SK-N-SH (cell line): ENCODE measurements around the gene PLCB3. TPM values are rescaled to one million over a fixed set of nuclear protein-coding genes. Genes with fewer than 3 reads are reported as not detected.

Experiments used
- CTCF ChIA-PET: fragments of 300-600, 350-600 bp; formaldehyde crosslinking; extraction: SDS; loops from one replicate; lab custom pipeline; 2021; lab: Yijun Ruan, JAX
- POLR2A ChIA-PET: fragments of 350-600 bp; sonication (Branson Sonifier 250); formaldehyde crosslinking; extraction: SDS; loops from one replicate; lab custom pipeline; 2020; ENCODE audit warnings: antibody characterized with exemption, inconsistent platforms; lab: Yijun Ruan, JAX
- DNase-seq: peaks from one replicate; pipeline ENCODE4 v3.0.0; 2012
- H2AFZ ChIP-seq: fragments of 200-600 bp; sonication (generic); 2 replicates; pipeline ENCODE4 v1.8.1; 2016; ENCODE audit warnings: antibody characterized with exemption, mild to moderate bottlenecking, low read depth
- H3F3A ChIP-seq: fragments of 200-600 bp; sonication (generic); replicated peaks from 2 replicates; pipeline ENCODE3; 2016; ENCODE audit warnings: antibody characterized with exemption, mild to moderate bottlenecking; ENCODE audit not compliant: insufficient read depth
- H3K27ac ChIP-seq, 2 experiments: fragments of 200-500 bp in 1 of 2; fragments of 200-600 bp in 1 of 2; sonication (Bioruptor generic) in 1 of 2; sonication (generic), shearing (Covaris generic) in 1 of 2; 2 replicates each; pipeline versions ENCODE4 v1.5.1 to v1.6.1; 2014 to 2016; ENCODE audit warnings: low read depth in 2 of 2, inconsistent platforms in 1 of 2, low read length in 1 of 2, mild to moderate bottlenecking in 1 of 2, mixed read lengths in 1 of 2
- H3K27me3 ChIP-seq: fragments of 200-600 bp; sonication (generic), shearing (Covaris generic); 2 replicates; pipeline ENCODE4 v1.6.1; 2016; ENCODE audit warnings: mixed run types; ENCODE audit not compliant: insufficient read depth
- H3K36me3 ChIP-seq, 2 experiments: fragments of 200-500 bp in 1 of 2; fragments of 200-600 bp in 1 of 2; sonication (Bioruptor generic) in 1 of 2; sonication (generic) in 1 of 2; replicated peaks in 1 of 2; 2 replicates each; pipeline versions ENCODE3 to v1.5.1; 2014 to 2016; ENCODE audit warnings: low read length in 1 of 2, mild to moderate bottlenecking in 1 of 2; ENCODE audit not compliant: insufficient read depth in 2 of 2, control insufficient read depth in 1 of 2
- H3K4me1 ChIP-seq, 2 experiments: fragments of 200-500 bp in 1 of 2; fragments of 200-600 bp in 1 of 2; sonication (Bioruptor generic) in 1 of 2; sonication (generic), shearing (Covaris generic) in 1 of 2; 2 replicates each; pipeline versions ENCODE4 v1.5.1 to v1.6.1; 2014 to 2016; ENCODE audit warnings: low read depth in 1 of 2, low read length in 1 of 2, mixed run types in 1 of 2; ENCODE audit not compliant: insufficient read depth in 2 of 2, control insufficient read depth in 1 of 2
- H3K4me2 ChIP-seq: fragments of 200-600 bp; sonication (generic), shearing (Covaris generic); 2 replicates; pipeline ENCODE4 v1.6.1; 2017; ENCODE audit warnings: mixed run types
- H3K4me3 ChIP-seq, 2 experiments: fragments of 200-500 bp in 1 of 2; fragments of 200-600 bp in 1 of 2; sonication (Bioruptor generic) in 1 of 2; sonication (generic), shearing (Covaris generic) in 1 of 2; 2 replicates each; pipeline versions ENCODE4 v1.5.1 to v1.8.1; 2014 to 2016; ENCODE audit warnings: low read depth in 2 of 2, inconsistent platforms in 1 of 2, low read length in 1 of 2, mild to moderate bottlenecking in 1 of 2, mixed read lengths in 1 of 2, moderate library complexity in 1 of 2
- H3K79me2 ChIP-seq: fragments of 200-600 bp; sonication (generic); 2 replicates; pipeline ENCODE4 v1.8.1; 2017; ENCODE audit warnings: mild to moderate bottlenecking; ENCODE audit not compliant: insufficient read depth
- H3K9ac ChIP-seq: fragments of 200-600 bp; sonication (generic); 2 replicates; pipeline ENCODE4 v1.6.1; 2017; ENCODE audit warnings: mixed run types
- H3K9me2 ChIP-seq: fragments of 200-600 bp; sonication (generic); 2 replicates; pipeline ENCODE4 v1.6.1; 2017; ENCODE audit warnings: mixed run types
- H3K9me3 ChIP-seq: fragments of 200-600 bp; sonication (generic); 2 replicates; pipeline ENCODE4 v1.6.1; 2017; ENCODE audit warnings: mixed run types, mild to moderate bottlenecking, moderate library complexity
- H4K20me1 ChIP-seq: fragments of 200-600 bp; sonication (generic); 2 replicates; pipeline ENCODE4 v1.6.1; 2017; ENCODE audit warnings: mild to moderate bottlenecking, mixed run types; ENCODE audit not compliant: insufficient read depth
- CTCF ChIP-seq: fragments of 200-600 bp; sonication (generic); IDR thresholded peaks from 2 replicates; pipeline ENCODE4 v1.6.1; 2017; ENCODE audit warnings: antibody characterized with exemption, mild to moderate bottlenecking, moderate library complexity
- EP300 ChIP-seq, 2 experiments: IDR thresholded peaks; 2 replicates each; pipeline versions ENCODE4 v1.4.0 to v1.6.1; 2012; ENCODE audit warnings: borderline replicate concordance in 1 of 2, low read depth in 1 of 2, low read length in 1 of 2
- EZH2phosphoT487 ChIP-seq: fragments of 200-600 bp; sonication (generic); IDR thresholded peaks from 2 replicates; pipeline ENCODE4 v1.6.1; 2017; ENCODE audit warnings: low read depth, mixed run types, mild to moderate bottlenecking, antibody characterized with exemption, moderate library complexity, borderline replicate concordance
- FOSL2 ChIP-seq: IDR thresholded peaks from 2 replicates; pipeline ENCODE4 v1.4.0; 2012; ENCODE audit warnings: low read depth, mild to moderate bottlenecking, moderate library complexity, borderline replicate concordance
- FOXJ3 ChIP-seq: sonication (generic); formaldehyde crosslinking; IDR thresholded peaks from 2 replicates; pipeline ENCODE4 v1.5.1; 2020; ENCODE audit warnings: mild to moderate bottlenecking, missing genetic modification reagents
- POLR2AphosphoS5 ChIP-seq: IDR thresholded peaks from 2 replicates; pipeline ENCODE4 v1.6.1; 2012; ENCODE audit warnings: low read depth, low read length
- RFX5 ChIP-seq: IDR thresholded peaks from 2 replicates; pipeline ENCODE4 v1.6.1; 2012; ENCODE audit warnings: mild to moderate bottlenecking, improper control_type of control experiment, low read length
- TEAD4 ChIP-seq: IDR thresholded peaks from 2 replicates; pipeline ENCODE4 v1.4.0; 2012; ENCODE audit warnings: mild to moderate bottlenecking, borderline replicate concordance; ENCODE audit not compliant: insufficient read depth
- WGBS: methylation state at CpG from one replicate; pipeline ENCODE4 v1.1.6; 2017; ENCODE audit warnings: low lambda C conversion rate; 5-methylcytosine and 5-hydroxymethylcytosine counted together
- polyA plus RNA-seq, 3 experiments: library from polyadenylated mRNA; depleted of rRNA; stranded (reverse); fragments of >200 nt; gene quantifications; 2 replicates each; pipeline ENCODE4 v1.2.3, GENCODE V29; 2012

PLCB3 gene
- polyA plus RNA-seq, 1 of the 3 experiments (the other 2 are of a cell fraction), result 30.4 TPM

- TF ChIP-seq EP300 (IDR thresholded peaks at IDR 0.05; ENCODE audit: borderline replicate concordance in 1 of 2, low read depth in 1 of 2, low read length in 1 of 2), result no peak
Measured at GRCh38 chr11:64224151-64224890, 27.0 kb upstream of the PLCB3 start (continued).

- Histone ChIP-seq H3K9me3 (no peaks in the 10 kb centered on the region), H4K20me1 (no peaks in the 10 kb centered on the region), H3K27me3 (no peaks in the 10 kb centered on the region), H3K27ac (peak overlapping the region; percentile 47 to 88; a peak in 3 of 4 replicates), H3K4me2 (peak overlapping the region; percentile 98), H3K9me2 (no peaks in the 10 kb centered on the region), H3K4me3 (peak overlapping the region; percentile 88 to 97), H3F3A (peaks cover 6% of the 10 kb centered on the region), H3K9ac (peak overlapping the region; percentile 75), H3K36me3 (peaks cover 0 to 14% of the 10 kb centered on the region in 2 experiments), H3K4me1 (peaks cover 9 to 34% of the 10 kb centered on the region in 2 experiments; a peak in 2 of 4 replicates), H3K79me2 (peaks cover 42% of the 10 kb centered on the region), H2AFZ (no peak overlapping the region)
- POLR2A ChIA-PET, result interaction anchor here (0.7 to 1.0 kb wide), 4 partner anchors 16 to 22 kb away, joined by 3 read pairs; partner anchors contain the start of gene FKBP2
- DNase-seq, result peak; percentile 33
- TF ChIP-seq TEAD4 (no peak), EZH2phosphoT487 (no peak), FOSL2 (no peak), RFX5 (no peak), POLR2AphosphoS5 (no peak), CTCF (no peak), FOXJ3 (CRISPR knock-in tag) (no peak)
- WGBS, result 60% methylated on average over 15 of the region's 22 CpGs
- CTCF ChIA-PET, result interaction anchor here (0.8 to 5.2 kb wide), 6 partner anchors 14 to 79 kb away, joined by 3 to 36 read pairs (median 4); partner anchors contain the start of genes FERMT3 and PLCB3
Measured at GRCh38 chr11:64224891-64225607, 26.3 kb upstream of the PLCB3 start.
